Muscle layer of colon (tissue), 2 donors: ENCODE data around the gene CGRRF1.

Experiments used
- H3K27ac ChIP-seq: one replicate; pipeline ENCODE4 v1.7.0; 2013; ENCODE audit warnings: low read depth, mild to moderate bottlenecking, low read length, moderate library complexity
- H3K27me3 ChIP-seq, 2 donors: one replicate each; pipeline ENCODE4 v1.7.0; 2013; ENCODE audit warnings: low read length in 2 of 2, mild to moderate bottlenecking in 2 of 2; ENCODE audit not compliant: insufficient read depth in 2 of 2, control insufficient read depth in 1 of 2
- H3K36me3 ChIP-seq: one replicate; pipeline ENCODE4 v1.7.0; 2013; ENCODE audit warnings: mild to moderate bottlenecking, low read length; ENCODE audit not compliant: insufficient read depth
- H3K4me1 ChIP-seq: one replicate; pipeline ENCODE4 v1.7.0; 2013; ENCODE audit warnings: mild to moderate bottlenecking, low read length; ENCODE audit not compliant: insufficient read depth
- H3K4me3 ChIP-seq, 2 donors: one replicate each; pipeline ENCODE4 v1.7.0; 2013; ENCODE audit warnings: low read length in 2 of 2, low read depth in 1 of 2, mild to moderate bottlenecking in 1 of 2, moderate library complexity in 1 of 2
- H3K9ac ChIP-seq: one replicate; pipeline ENCODE4 v1.7.0; 2013; ENCODE audit warnings: low read length
- H3K9me3 ChIP-seq: one replicate; pipeline ENCODE4 v1.7.0; 2013; ENCODE audit warnings: mild to moderate bottlenecking, low read length
- donor health status: abdominal sarcoma.
- donor health status: Adenocarcinoma of cecum.

CGRRF1 gene

DNA sequence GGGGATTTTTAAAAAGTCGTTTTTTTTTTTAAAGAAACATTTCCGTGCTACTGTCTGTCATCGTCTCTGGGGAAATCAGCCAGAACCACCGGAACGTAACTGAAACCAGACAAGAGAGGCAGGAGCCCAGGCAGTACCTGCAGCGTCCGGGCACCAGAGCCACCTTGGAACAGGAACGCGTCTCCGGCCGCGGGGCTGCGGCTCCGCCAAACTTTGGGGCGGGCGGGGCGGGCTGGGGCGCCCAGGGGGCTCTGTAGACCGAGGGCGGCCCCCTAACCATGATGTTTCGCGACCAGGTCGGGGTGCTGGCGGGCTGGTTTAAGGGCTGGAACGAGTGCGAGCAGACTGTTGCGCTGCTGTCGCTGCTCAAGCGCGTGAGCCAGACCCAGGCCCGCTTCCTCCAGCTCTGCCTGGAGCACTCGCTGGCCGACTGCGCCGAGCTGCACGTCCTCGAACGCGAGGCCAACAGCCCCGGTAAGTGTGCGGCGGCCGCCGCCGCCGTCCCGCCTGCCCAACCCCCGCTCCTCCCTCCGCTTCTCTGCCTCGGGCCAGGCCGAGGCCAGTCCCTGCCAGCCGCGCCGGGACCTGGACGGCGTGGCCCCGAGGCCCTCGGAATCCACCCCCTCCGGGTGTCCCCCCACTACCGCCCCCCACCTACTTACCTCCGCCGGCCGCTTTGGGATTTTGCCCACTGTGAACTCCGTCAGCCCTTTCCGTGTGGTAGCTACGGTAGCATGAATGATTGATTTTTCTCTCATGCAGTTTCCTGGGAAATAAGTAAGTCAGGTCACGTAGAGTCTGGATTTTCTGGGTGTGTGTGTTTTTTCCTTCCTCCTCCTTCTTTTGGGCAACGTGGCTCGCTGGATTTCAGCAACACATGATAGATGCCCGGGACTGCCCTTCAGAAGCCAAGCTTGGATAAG, 58.2 kb downstream of the CGRRF1 start:
- Histone ChIP-seq H3K9ac (peak overlapping the region; percentile 91), H3K4me1 (peaks cover 25% of the 10 kb centered on the region)

GRCh38 chr14:54568821-54569595, 59.3 kb downstream of the CGRRF1 start:
- H3K4me3 ChIP-seq: peak overlapping the region; percentile 38 to 71
- no peaks in the 10 kb centered on the region for H3K27me3 ChIP-seq
- H3K9ac ChIP-seq: peak overlapping the region; percentile 64
- H3K36me3 ChIP-seq: peaks cover 15% of the 10 kb centered on the region
- H3K4me1 ChIP-seq: peaks cover 33% of the 10 kb centered on the region
- peak overlapping the region; percentile 95 for H3K27ac ChIP-seq
- H3K9me3 ChIP-seq: no peaks in the 10 kb centered on the region

More for the DNA sequence above, 58.2 kb downstream of the CGRRF1 start:
- Histone ChIP-seq H3K36me3 (peaks cover 9% of the 10 kb centered on the region), H3K4me3 (peak overlapping the region; percentile 89 to 96), H3K9me3 (no peaks in the 10 kb centered on the region), H3K27me3 (no peaks in the 10 kb centered on the region), H3K27ac (peak overlapping the region; percentile 99)

DNA sequence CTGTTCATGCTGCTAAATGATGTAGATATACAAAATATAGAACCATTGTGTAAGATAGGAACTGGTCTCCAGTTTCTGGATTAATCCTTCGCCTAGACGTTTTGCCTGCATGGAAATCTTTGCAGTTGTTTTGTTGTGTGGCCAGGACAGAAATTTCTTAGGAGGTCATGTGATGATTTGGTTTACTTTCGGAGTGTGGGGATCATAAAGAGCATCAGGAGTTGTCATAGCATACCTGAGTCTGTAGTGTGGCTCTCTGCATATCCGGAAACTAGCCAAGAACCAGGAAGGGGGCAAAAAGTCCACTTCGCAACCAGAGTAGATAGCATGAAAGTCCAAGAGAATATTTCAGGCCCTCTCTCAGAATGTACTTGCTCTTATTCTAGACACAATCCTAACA, 60.3 kb downstream of the CGRRF1 start:
- H3K4me3 ChIP-seq: peak overlapping the region in 1 of 2 donors; percentile 71
- peak overlapping the region; percentile 95 for H3K27ac ChIP-seq
- peaks cover 15% of the 10 kb centered on the region for H3K36me3 ChIP-seq
- no peaks in the 10 kb centered on the region for H3K9me3 ChIP-seq
- peaks cover 34% of the 10 kb centered on the region for H3K4me1 ChIP-seq
- peak overlapping the region; percentile 64 for H3K9ac ChIP-seq
- no peaks in the 10 kb centered on the region for H3K27me3 ChIP-seq

- Histone ChIP-seq H3K36me3 (peaks cover 15% of the 10 kb centered on the region), H3K9me3 (no peaks in the 10 kb centered on the region), H3K4me3 (peak overlapping the region in 1 of 2 donors; percentile 71), H3K4me1 (peaks cover 41% of the 10 kb centered on the region), H3K9ac (peak overlapping the region; percentile 64), H3K27ac (peak overlapping the region; percentile 95), H3K27me3 (no peaks in the 10 kb centered on the region)
These were observed 61.1 kb downstream of the CGRRF1 start for GRCh38 chr14:54570631-54571415.

DNA sequence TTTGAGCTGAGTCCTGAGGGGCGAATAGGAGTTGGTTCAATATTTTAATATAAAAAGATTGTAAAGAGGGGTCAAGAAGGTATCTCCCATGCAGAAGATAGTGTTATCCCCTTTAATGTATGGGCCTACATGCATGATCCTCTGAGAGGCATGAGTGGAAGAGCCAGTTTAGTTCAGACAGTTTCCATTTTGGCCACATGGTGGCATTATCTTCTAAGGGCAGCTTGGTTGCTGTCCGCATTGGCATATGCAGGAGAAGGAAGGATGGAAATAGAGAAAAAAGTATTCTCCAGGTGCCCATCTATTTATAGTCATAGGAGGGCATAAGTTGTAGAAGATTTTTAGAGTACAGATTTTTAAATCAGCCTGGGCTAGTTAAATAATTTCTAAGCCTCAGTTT, 62.6 kb downstream of the CGRRF1 start:
- Histone ChIP-seq H3K9ac (no peak overlapping the region), H3K4me1 (peaks cover 56% of the 10 kb centered on the region), H3K9me3 (no peaks in the 10 kb centered on the region), H3K27me3 (no peaks in the 10 kb centered on the region), H3K4me3 (no peak overlapping the region), H3K27ac (no peak overlapping the region), H3K36me3 (peaks cover 23% of the 10 kb centered on the region)

GRCh38 chr14:54574528-54574927, 64.8 kb downstream of the CGRRF1 start:
- H3K27ac ChIP-seq: no peak overlapping the region
- peaks cover 25% of the 10 kb centered on the region for H3K36me3 ChIP-seq
- no peaks in the 10 kb centered on the region for H3K9me3 ChIP-seq
- H3K27me3 ChIP-seq: no peaks in the 10 kb centered on the region
- no peak overlapping the region for H3K4me3 ChIP-seq
- H3K4me1 ChIP-seq: peaks cover 66% of the 10 kb centered on the region
- no peak overlapping the region for H3K9ac ChIP-seq

DNA sequence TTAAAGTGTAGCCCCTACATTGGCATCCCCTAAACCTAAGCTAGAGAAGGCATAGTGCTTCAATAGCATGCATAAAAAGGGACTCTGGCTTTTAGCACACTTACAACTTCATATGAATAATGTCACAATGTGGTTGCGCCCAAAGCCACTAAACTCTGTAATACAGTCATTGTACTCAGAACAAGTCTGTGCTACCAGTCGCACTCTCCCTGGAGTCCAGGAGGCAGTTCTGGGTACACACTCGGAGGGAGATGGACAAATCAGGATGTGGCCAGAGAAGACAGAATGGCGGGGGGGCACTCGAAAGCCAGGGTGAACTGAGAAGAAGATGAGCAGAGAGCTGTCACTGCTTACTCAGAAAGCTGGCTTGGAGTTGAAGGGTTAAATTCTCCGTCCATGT, 67.8 kb downstream of the CGRRF1 start:
- H3K27ac ChIP-seq: peak overlapping the region; percentile 45
- H3K9me3 ChIP-seq: no peaks in the 10 kb centered on the region
- H3K4me3 ChIP-seq: no peak overlapping the region
- peaks cover 16% of the 10 kb centered on the region for H3K36me3 ChIP-seq
- H3K4me1 ChIP-seq: peaks cover 66% of the 10 kb centered on the region
- H3K9ac ChIP-seq: no peak overlapping the region
- no peaks in the 10 kb centered on the region for H3K27me3 ChIP-seq

- Histone ChIP-seq H3K27ac (no peak overlapping the region), H3K4me3 (no peak overlapping the region), H3K36me3 (peaks cover 16% of the 10 kb centered on the region), H3K4me1 (peaks cover 66% of the 10 kb centered on the region), H3K9me3 (no peaks in the 10 kb centered on the region), H3K27me3 (no peaks in the 10 kb centered on the region), H3K9ac (no peak overlapping the region)
These were observed 68.3 kb downstream of the CGRRF1 start for GRCh38 chr14:54577977-54578376.

GRCh38 chr14:54579621-54580020, 69.9 kb downstream of the CGRRF1 start:
- H3K27ac ChIP-seq: no peak overlapping the region
- no peaks in the 10 kb centered on the region for H3K9me3 ChIP-seq
- H3K9ac ChIP-seq: no peak overlapping the region
- peaks cover 10% of the 10 kb centered on the region for H3K36me3 ChIP-seq
- H3K27me3 ChIP-seq: no peaks in the 10 kb centered on the region
- peaks cover 56% of the 10 kb centered on the region for H3K4me1 ChIP-seq
- no peak overlapping the region for H3K4me3 ChIP-seq

DNA sequence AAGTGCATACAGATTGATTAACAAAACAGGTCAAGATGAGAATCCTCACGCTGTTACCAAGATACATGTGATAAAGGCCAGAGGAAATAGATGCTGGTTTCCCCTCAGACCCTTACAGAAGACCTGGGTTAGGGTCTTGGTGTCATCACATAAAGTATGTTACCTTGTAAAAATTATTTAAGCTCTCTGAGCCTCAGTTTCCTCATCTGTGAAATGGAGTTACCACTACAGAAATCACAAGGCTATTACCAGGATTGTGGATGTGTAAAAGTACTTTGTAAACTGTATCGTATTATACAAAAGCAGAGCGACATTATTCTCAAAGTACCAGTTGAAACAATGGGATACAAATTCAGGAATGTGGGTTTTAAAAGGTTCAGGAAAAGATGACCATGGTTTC, 71.2 kb downstream of the CGRRF1 start:
- H3K27me3 ChIP-seq: no peaks in the 10 kb centered on the region
- H3K4me1 ChIP-seq: peaks cover 43% of the 10 kb centered on the region
- H3K9ac ChIP-seq: no peak overlapping the region
- peaks cover 10% of the 10 kb centered on the region for H3K36me3 ChIP-seq
- no peak overlapping the region for H3K27ac ChIP-seq
- no peak overlapping the region for H3K4me3 ChIP-seq
- H3K9me3 ChIP-seq: no peaks in the 10 kb centered on the region

DNA sequence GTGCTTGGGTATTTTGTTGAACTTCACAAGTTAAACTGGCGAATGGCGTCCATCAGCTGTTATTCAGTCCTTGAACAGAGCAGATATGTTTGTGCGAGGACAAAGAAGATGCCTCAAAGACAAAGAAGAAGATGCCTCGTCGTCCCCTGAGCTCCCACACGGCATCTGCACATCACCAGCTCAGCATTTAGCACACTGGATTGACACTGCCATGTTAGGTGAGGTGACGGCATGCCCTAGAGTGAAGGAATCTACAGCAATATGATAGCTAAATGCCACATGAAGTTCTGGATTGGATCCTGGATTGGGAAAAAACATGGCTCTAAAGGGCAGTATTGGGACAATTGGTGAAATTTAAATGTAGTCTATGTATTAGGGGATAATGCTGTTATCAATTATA, 72.6 kb downstream of the CGRRF1 start:
- H3K27ac ChIP-seq: no peak overlapping the region
- H3K27me3 ChIP-seq: no peaks in the 10 kb centered on the region
- H3K9ac ChIP-seq: no peak overlapping the region
- no peaks in the 10 kb centered on the region for H3K9me3 ChIP-seq
- no peak overlapping the region for H3K4me3 ChIP-seq
- H3K36me3 ChIP-seq: peaks cover 2% of the 10 kb centered on the region
- H3K4me1 ChIP-seq: peaks cover 29% of the 10 kb centered on the region
